ENCODE data around the gene AUTS2.

- TF ChIP-seq CTCF (IDR thresholded peaks at IDR 0.05) (no peak), POLR2A (IDR thresholded peaks at IDR 0.05) (no peak)
Measured at GRCh38 chr7:70458745-70459144, 860.5 kb downstream of the AUTS2 start.
